MM.1S (cell line): ENCODE results near the gene CTCFL.

Experiments used
- DNase-seq: peaks from one replicate; pipeline ENCODE4 v3.0.0-alpha.2; 2015
- H2AFZ ChIP-seq: fragments of 300-600 bp; sonication (generic); 2 replicates; pipeline ENCODE4 v1.6.0; 2016; ENCODE audit warnings: antibody characterized with exemption, low read length
- H3F3A ChIP-seq: fragments of 300-600 bp; sonication (generic); 2 replicates; pipeline ENCODE4 v1.6.1; 2016; ENCODE audit warnings: mild to moderate bottlenecking, antibody characterized with exemption, low read length, moderate library complexity, mixed read lengths; ENCODE audit not compliant: insufficient read depth
- H3K27ac ChIP-seq: fragments of 300-600 bp; sonication (generic); 2 replicates; pipeline ENCODE4 v1.5.1; 2016; ENCODE audit warnings: mild to moderate bottlenecking, low read length
- H3K27me3 ChIP-seq: fragments of 300-600 bp; sonication (generic); replicated peaks from 2 replicates; pipeline ENCODE4 v1.6.0; 2016; ENCODE audit warnings: low read length; ENCODE audit not compliant: insufficient read depth
- H3K36me3 ChIP-seq: fragments of 300-600 bp; sonication (generic); replicated peaks from 2 replicates; pipeline ENCODE4 v1.6.1; 2016; ENCODE audit warnings: mild to moderate bottlenecking, low read length, mixed read lengths; ENCODE audit not compliant: insufficient read depth
- H3K4me1 ChIP-seq: fragments of 300-600 bp; sonication (generic); 2 replicates; pipeline ENCODE4 v1.6.1; 2016; ENCODE audit warnings: low read length, mixed read lengths
- H3K4me2 ChIP-seq: fragments of 300-600 bp; sonication (generic); 2 replicates; pipeline ENCODE4 v1.6.0; 2016; ENCODE audit warnings: low read depth, low read length
- H3K4me3 ChIP-seq: fragments of 300-600 bp; sonication (generic); 2 replicates; pipeline ENCODE4 v1.5.1; 2016; ENCODE audit warnings: low read length, mixed read lengths
- H3K79me2 ChIP-seq: fragments of 300-600 bp; sonication (generic); 2 replicates; pipeline ENCODE4 v1.6.1; 2016; ENCODE audit warnings: mixed run types, low read length, mixed read lengths
- H3K9ac ChIP-seq: fragments of 300-600 bp; sonication (generic); 2 replicates; pipeline ENCODE4 v1.6.1; 2016; ENCODE audit warnings: low read length, mixed read lengths
- H3K9me2 ChIP-seq: fragments of 300-600 bp; sonication (generic); replicated peaks from 2 replicates; pipeline ENCODE4 v1.6.1; 2016; ENCODE audit warnings: mild to moderate bottlenecking, low read length, mixed read lengths; ENCODE audit not compliant: insufficient read depth
- H3K9me3 ChIP-seq: fragments of 300-600 bp; sonication (generic); replicated peaks from 2 replicates; pipeline ENCODE4 v1.6.1; 2016; ENCODE audit warnings: mild to moderate bottlenecking, low read length, mixed read lengths; ENCODE audit not compliant: insufficient read depth
- H4K20me1 ChIP-seq: fragments of 300-600 bp; sonication (generic); 2 replicates; pipeline ENCODE4 v1.6.1; 2016; ENCODE audit warnings: mild to moderate bottlenecking, low read length, moderate library complexity, mixed read lengths; ENCODE audit not compliant: insufficient read depth
- CTCF ChIP-seq: fragments of 300-600 bp; sonication (generic); IDR thresholded peaks from 2 replicates; pipeline ENCODE4 v1.5.1; 2016; ENCODE audit warnings: antibody characterized with exemption, low read length, mixed read lengths
- EZH2 ChIP-seq: fragments of 300-600 bp; sonication (generic); optimal IDR thresholded peaks from 2 replicates; pipeline ENCODE3; 2017; ENCODE audit warnings: low read depth, mild to moderate bottlenecking, antibody characterized with exemption, low read length, mixed read lengths
- EZH2phosphoT487 ChIP-seq: fragments of 300-600 bp; sonication (generic); IDR thresholded peaks from 2 replicates; pipeline ENCODE4 v1.6.1; 2018; ENCODE audit warnings: antibody characterized with exemption, low read length

CTCFL gene

DNA sequence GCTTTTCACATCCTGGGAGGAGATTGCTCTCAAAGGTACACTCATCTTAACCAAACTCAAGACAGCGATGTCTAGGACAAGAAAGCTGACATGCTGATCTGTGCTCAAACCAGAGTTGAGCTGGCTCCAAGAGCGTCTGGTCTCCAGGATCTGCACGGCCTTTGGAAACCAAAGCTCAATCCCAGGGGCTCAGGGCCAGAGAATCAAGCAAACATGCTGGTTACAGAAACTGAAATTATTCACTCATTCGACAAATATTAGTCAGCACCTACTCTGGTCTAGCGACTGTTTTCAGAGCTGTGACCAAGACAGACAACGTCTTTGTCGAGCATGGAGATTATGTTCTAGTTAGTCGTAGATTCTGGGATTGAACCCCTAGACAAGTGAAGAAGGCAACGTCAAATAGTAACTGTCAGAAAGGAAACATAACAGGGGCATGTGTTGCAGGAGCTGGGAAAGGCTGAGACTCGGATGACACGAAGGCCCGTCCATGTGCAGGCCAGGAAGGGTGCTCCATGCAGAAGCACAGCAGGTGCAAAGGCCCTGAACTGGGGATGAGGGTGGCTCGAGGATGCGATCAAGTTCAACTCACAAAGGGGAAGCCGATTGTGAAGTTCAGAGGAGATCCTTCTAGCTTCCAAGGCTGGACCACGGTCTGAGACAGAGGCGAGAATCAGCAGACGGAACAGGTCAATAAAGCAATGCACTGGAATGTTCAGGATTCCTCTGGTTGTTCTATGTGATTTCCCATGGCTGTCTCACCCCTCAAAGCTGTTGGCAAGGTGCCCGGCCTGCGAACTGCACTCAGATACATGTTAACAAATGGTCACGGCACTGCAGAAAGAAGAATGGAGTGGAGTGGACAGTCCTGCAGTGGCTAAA is 23.5 kb upstream of the CTCFL start:
- Histone ChIP-seq H3K27ac (no peak overlapping the region), H3K79me2 (no peaks in the 10 kb centered on the region), H3K9ac (no peak overlapping the region), H3K9me2 (no peaks in the 10 kb centered on the region), H3F3A (no peaks in the 10 kb centered on the region), H3K4me1 (no peaks in the 10 kb centered on the region), H2AFZ (no peak overlapping the region), H3K9me3 (no peaks in the 10 kb centered on the region), H3K36me3 (no peaks in the 10 kb centered on the region), H3K27me3 (peaks cover 97% of the 10 kb centered on the region), H4K20me1 (no peaks in the 10 kb centered on the region), H3K4me2 (no peak overlapping the region), H3K4me3 (no peak overlapping the region)
- no peak for TF ChIP-seq CTCF
- TF ChIP-seq EZH2phosphoT487 = no peak
- DNase-seq = no peak

GRCh38 chr20:57546956-57547649 is 22.2 kb upstream of the CTCFL start:
- Histone ChIP-seq H3F3A (no peaks in the 10 kb centered on the region), H3K9ac (no peak overlapping the region), H3K27me3 (peaks cover 97% of the 10 kb centered on the region), H3K36me3 (no peaks in the 10 kb centered on the region), H3K79me2 (no peaks in the 10 kb centered on the region), H2AFZ (no peak overlapping the region), H3K9me3 (no peaks in the 10 kb centered on the region), H3K4me3 (no peak overlapping the region), H4K20me1 (no peaks in the 10 kb centered on the region), H3K4me2 (no peak overlapping the region), H3K4me1 (no peaks in the 10 kb centered on the region), H3K9me2 (no peaks in the 10 kb centered on the region), H3K27ac (no peak overlapping the region)
- TF ChIP-seq CTCF (no peak), EZH2 (no peak), EZH2phosphoT487 (no peak)
- DNase-seq = no peak

GRCh38 chr20:57545927-57546662 is 21.2 kb upstream of the CTCFL start:
- TF ChIP-seq CTCF (no peak), EZH2 (no peak)
- Histone ChIP-seq H3K9ac (no peak overlapping the region), H3K27ac (no peak overlapping the region), H4K20me1 (no peaks in the 10 kb centered on the region), H3K4me2 (no peak overlapping the region), H3F3A (no peaks in the 10 kb centered on the region), H3K27me3 (peaks cover 97% of the 10 kb centered on the region), H3K36me3 (no peaks in the 10 kb centered on the region), H2AFZ (no peak overlapping the region), H3K4me1 (no peaks in the 10 kb centered on the region), H3K79me2 (no peaks in the 10 kb centered on the region), H3K4me3 (no peak overlapping the region), H3K9me3 (no peaks in the 10 kb centered on the region), H3K9me2 (no peaks in the 10 kb centered on the region)
- DNase-seq = no peak
